RWPE1 (cell line): Measurements from ENCODE around the gene GARRE1.

Experiments
- CTCF ChIA-PET: fragments of 350-600 bp; sonication (Branson Sonifier 250); formaldehyde crosslinking; extraction: SDS; loops from one replicate; lab custom pipeline; 2021; lab: Yijun Ruan, JAX
- POLR2A ChIA-PET: fragments of 400-600 bp; formaldehyde crosslinking; extraction: SDS; loops from one replicate; lab custom pipeline; 2020; ENCODE audit warnings: antibody characterized with exemption; ENCODE audit not compliant: low non-redundant PET; lab: Yijun Ruan, JAX
- DNase-seq: peaks from one replicate; pipeline ENCODE4 v3.0.0; 2012; ENCODE audit warnings: low spot score
- H3K27ac ChIP-seq: fragments of 450-650 bp; 2 replicates; pipeline ENCODE4 v1.5.1; 2017
- TF ChIP-seq, protein P1 (sequence below): fragments of 450-650 bp; conservative IDR thresholded peaks from 2 replicates; pipeline ENCODE4 v1.5.1; 2017; ENCODE audit warnings: low read depth, mild to moderate bottlenecking

The GARRE1 gene

DNA sequence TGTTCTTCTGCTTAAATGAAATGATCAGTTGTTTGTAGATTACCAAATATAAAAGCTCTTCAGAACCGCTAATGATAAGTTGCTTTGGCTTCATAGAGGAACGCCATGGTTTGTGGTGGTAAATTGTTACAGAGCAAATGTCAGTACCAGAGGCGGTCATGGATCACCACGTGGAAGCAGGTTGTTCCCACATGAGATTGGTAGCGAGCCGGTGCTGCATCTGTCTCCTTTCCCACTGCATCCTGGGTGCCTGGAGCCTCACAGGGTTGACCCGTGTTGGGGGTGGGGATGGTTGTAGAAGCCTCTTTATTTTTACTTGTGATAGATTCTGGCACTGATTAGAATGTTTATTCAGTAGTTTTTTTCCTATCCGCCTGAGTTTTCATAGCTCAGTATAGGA lies 14.7 kb downstream of the GARRE1 start:
- H3K27ac ChIP-seq, result peak overlapping the region; percentile 78
- ChIA-PET CTCF (no interaction called here), POLR2A (no interaction called here)
- TF ChIP-seq, protein P1, sequence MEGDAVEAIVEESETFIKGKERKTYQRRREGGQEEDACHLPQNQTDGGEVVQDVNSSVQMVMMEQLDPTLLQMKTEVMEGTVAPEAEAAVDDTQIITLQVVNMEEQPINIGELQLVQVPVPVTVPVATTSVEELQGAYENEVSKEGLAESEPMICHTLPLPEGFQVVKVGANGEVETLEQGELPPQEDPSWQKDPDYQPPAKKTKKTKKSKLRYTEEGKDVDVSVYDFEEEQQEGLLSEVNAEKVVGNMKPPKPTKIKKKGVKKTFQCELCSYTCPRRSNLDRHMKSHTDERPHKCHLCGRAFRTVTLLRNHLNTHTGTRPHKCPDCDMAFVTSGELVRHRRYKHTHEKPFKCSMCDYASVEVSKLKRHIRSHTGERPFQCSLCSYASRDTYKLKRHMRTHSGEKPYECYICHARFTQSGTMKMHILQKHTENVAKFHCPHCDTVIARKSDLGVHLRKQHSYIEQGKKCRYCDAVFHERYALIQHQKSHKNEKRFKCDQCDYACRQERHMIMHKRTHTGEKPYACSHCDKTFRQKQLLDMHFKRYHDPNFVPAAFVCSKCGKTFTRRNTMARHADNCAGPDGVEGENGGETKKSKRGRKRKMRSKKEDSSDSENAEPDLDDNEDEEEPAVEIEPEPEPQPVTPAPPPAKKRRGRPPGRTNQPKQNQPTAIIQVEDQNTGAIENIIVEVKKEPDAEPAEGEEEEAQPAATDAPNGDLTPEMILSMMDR, result no peak
- no peak for DNase-seq

DNA sequence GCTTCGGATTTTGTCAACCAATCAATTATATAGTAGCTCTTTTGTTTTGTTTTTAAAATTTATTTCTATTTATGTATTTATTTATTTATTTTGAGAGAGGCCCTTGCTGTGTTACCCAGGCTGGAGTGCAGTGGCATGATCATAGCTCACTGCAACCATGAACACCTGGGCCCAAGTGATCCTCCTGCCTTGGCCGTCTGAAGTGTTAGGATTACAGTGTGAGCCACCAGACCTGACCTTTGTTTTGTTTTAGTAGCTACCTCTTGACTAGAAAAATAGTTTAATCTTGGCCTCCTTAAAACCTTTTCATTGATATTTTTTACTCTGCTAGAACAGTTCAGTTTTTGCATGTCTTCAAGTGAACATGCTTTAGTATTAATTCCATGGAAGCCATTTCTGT lies 15.1 kb downstream of the GARRE1 start:
- POLR2A ChIA-PET, result no interaction called here
- TF ChIP-seq, protein P1, result no peak
- no peak for DNase-seq
- CTCF ChIA-PET, result no interaction called here
- peak overlapping the region; percentile 78 for H3K27ac ChIP-seq

DNA sequence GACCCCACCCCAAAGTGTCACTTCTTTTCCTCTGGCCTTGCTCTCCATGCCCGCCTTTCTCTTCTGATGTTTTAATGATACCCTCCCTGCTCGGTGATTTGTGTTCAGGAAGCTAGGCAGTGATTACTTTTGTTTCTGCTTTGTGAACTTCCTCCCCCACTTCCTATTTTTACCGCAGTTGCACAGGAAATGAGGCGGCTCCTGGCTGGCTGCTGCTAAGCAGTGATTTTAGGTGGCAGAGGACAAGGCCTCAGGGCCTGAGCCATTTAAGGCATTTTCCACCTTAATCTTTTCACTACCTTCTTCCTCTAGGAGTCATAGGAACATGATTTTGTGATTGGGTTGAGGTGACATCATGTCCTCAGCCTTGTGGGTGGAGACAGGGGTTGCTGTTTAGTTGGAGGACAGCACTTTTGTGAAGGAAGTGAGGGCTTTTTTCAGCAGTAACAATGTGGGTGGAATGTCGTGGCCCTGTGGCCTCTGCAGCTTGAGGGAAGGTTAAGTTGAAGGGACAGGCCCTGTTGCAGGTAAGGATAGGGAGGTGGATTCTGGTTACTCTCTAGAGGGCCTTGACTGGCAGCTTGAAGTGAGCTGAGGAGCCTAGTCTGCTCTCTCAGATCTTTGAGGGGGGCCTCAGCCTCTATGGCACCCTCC lies 15.7 kb downstream of the GARRE1 start:
- H3K27ac ChIP-seq, result peak overlapping the region; percentile 78
- ChIA-PET CTCF (interaction anchor here (0.6 to 1.0 kb wide), 2 partner anchors 49 to 1656 kb away, joined by 3 read pairs; no protein-coding TSS in a partner anchor), POLR2A (no interaction called here)
- TF ChIP-seq, protein P1, result no peak
- DNase-seq, result peak; percentile 61

DNA sequence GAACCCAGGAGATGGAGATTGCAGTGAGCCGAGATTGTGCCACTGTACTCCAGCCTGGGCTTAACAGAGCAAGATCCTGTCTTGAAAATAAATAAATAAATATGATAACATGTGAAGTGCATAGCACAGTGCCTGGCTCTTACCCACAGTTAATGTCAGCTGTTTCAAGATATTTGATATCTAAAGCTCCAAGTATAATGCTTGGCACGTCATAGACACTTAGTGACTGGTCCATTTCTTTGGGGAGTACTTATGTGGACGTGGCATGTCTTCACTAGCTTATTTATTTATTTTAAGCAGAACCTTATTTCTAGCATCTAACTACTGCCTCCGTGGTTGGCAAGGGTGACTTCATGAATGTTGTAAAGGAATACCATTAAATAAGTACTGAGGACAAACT lies 18.8 kb downstream of the GARRE1 start:
- TF ChIP-seq, protein P1, result no peak
- no peak overlapping the region for H3K27ac ChIP-seq
- POLR2A ChIA-PET, result no interaction called here
- CTCF ChIA-PET, result no interaction called here
- DNase-seq, result no peak

DNA sequence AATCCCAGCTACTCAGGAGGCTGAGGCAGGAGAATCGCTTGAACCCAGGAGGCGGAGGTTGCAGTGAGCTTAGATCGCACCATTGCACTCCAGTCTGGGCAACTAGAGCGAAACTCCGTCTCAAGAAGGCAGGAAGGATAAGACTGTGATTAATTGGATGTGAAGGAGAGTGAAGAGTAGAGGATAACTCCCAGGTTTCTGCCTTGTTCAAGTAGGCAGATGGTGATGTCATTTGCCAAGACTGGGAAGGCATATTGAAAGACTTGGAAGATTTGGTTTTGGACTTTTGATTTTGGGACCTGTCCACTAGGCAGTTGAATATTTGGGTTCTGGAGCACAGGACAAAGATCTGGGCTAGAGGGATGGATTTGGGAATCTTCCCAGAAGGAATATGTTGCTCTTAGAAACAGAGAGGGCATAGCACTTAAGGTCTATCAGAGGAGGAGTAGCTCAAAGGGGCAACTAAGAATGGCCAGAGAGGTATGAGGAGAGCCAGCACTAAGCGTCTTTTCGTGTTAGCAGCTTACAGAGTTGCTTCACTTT lies 20.0 kb downstream of the GARRE1 start:
- ChIA-PET POLR2A (no interaction called here), CTCF (no interaction called here)
- DNase-seq, result no peak
- TF ChIP-seq, protein P1, result no peak
- no peak overlapping the region for H3K27ac ChIP-seq

DNA sequence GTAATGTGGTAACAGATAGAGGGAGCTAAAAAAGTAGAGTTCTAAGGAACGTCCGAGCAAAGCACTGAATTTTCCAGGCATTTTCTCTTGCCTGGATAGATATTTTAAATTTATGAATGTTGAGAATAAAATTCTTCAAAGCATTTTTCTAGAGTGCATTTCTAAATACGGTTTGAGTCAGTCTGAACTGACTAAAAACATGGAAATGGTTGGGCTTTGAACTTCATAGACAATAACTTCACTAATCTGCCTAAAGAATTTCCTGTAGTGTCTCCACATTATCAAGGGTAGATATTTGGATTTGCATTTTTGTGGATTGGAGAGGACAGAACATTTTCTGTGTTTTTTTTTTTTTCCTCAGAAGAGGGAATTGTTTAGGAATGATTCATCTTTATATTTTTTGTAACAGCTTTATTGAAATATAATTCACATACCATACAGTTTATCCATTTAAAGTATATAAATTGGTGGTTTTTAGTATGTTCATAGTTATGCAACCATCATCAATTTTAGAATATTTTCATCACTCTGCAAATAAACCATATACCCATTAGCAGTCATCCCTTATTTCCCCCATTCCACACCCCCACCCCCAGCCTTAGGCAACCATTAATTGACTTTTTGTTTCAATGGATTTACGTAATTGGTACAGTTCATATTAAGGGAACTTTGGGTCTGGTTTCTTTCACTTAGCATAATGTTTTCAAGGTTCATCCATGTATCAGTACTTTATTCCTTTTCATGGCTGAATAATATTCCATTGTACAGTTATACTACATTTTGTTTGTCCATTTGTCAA lies 20.7 kb downstream of the GARRE1 start:
- H3K27ac ChIP-seq, result no peak overlapping the region
- CTCF ChIA-PET, result no interaction called here
- POLR2A ChIA-PET, result no interaction called here
- DNase-seq, result peak; percentile 41
- TF ChIP-seq, protein P1, result no peak
